GM12873 (cell line): Measurements from ENCODE around the gene SPPL3.

Experiments used
- CTCF ChIP-seq: IDR thresholded peaks from 2 replicates; pipeline ENCODE4 v1.5.1; 2012; ENCODE audit warnings: low read depth, mild to moderate bottlenecking, moderate library complexity, low read length, control low read depth; ENCODE audit not compliant: insufficient read depth; ENCODE audit errors: missing control alignments

The SPPL3 gene

GRCh38 chr12:120940006-120940405 lies 35.8 kb upstream of the SPPL3 start:
- TF ChIP-seq CTCF, result no peak

GRCh38 chr12:120939523-120939922 lies 35.4 kb upstream of the SPPL3 start:
- no peak for TF ChIP-seq CTCF

DNA sequence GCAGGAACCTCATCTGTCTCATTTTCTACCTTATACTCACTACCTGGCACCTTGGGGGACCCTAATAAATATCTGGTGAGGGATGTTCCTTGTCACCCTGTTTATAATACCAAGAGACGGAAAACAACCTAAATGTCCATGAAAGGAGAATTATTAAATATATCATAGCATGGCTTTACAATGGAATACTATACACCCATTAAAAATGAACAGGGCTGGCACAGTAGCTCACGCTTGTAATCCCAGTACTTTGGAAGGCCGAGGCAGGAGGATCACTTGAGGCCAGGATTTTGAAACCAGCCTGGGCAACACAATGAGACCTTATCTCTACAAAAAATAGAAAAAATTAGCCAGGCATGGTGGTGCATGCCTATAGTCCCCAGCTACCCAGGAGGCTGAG lies 34.3 kb upstream of the SPPL3 start:
- TF ChIP-seq CTCF, result no peak

DNA sequence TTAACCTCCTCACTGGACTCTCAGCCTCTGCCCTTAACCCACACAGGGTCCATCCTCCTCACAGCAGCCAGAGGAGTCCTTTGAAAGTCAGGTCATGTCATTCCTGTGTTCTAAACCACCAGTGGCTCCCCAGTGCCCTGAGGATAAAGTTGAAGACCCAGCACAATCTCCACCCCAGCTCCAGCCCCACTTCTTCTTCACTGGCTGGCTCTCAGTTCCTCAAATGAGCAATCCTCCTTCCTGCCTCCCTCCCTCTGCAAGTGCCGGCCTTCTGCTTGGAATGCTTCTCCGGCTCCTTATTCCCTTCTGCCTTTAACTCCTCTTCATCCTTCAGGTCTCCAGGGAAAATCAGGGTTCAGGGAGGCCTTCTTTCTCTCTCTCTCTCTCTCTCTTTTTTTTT lies 32.0 kb upstream of the SPPL3 start:
- no peak for TF ChIP-seq CTCF

- no peak for TF ChIP-seq CTCF
Measured at GRCh38 chr12:120933786-120934185, 29.6 kb upstream of the SPPL3 start.

DNA sequence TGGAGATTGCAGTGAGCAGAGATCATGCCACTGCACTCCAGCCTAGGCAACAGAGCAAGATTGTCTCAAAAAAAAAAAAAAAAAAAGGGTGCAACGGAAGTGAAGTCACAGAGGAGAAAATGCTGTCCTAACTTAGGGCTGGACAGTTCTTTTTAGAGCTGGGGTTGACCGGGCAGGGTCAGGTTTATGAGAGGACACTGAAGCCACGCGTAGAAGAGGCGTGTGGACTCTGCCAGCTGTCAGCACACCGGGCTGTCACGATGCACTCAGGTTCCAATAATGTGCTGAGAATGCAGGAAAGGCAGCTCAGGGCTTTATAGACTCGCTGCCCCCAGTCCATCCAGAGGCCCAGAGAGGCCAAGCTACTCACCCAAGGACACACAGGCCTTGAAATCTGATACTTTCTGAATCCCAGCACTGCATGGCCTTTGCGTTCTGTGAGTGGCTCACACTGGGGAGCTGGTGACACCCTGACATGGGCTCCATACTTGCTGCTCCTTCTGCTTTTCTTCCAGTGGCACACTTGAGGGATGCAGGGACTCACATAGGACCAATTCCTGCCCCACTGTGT lies 28.9 kb upstream of the SPPL3 start:
- no peak for TF ChIP-seq CTCF

DNA sequence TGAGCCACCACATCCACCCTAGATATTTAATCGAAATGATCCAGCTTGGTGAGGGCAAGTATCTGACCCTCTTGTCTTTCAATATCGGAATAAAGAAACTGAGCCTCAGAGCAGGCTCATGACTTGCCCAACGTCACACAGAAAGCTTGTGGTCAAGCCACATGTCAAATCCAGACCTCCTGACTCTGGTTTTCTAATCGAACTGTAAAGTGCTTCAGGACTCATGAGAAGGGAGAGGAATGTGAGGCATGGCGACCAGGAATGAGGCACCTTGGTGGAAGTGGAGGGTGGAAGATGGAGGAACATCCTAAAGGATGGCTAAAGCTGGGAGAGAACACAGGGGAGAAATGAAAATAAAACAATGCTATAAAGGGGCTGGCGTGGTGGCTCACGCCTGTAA lies 27.9 kb upstream of the SPPL3 start:
- TF ChIP-seq CTCF, result no peak
